ENCODE results near the gene SLC51A. TPM values are rescaled to one million over a fixed set of nuclear protein-coding genes. Genes with fewer than 3 reads are reported as not detected.
"Not testable (repeated sequence)": the region's sequence is repeated elsewhere in the genome, so short reads cannot be mapped to it uniquely, and the experiment has no call there.

SLC51A gene
- total and polyA plus RNA-seq, 2 donors (not counting 1 experiment from before 2014, with no cell fraction given) = not detected

- peaks cover 0 to 14% (median 0%) of the 10 kb centered on the region in 3 donors for H3K9me3 ChIP-seq (ENCODE audit: control extremely low read depth in 1 of 3, control insufficient read depth in 2 of 3, insufficient read depth in 1 of 3, low read length in 2 of 3)
- H3K27ac ChIP-seq (ENCODE audit: low read length in 2 of 2) = no peak overlapping the region
- H3K27ac Mint-ChIP-seq = no peak overlapping the region
- peaks cover 11 to 21% of the 10 kb centered on the region in 2 donors for H3K4me1 ChIP-seq (ENCODE audit: control insufficient read depth in 2 of 2, insufficient read depth in 2 of 2, low read length in 2 of 2)
- H3K4me3 Mint-ChIP-seq = peak overlapping the region; percentile 73
- no peaks in the 10 kb centered on the region for H3K9me3 Mint-ChIP-seq (ENCODE audit: insufficient read depth)
- no peak overlapping the region for H3K4me2 ChIP-seq (replicated peaks; ENCODE audit: low read depth, low read length, poor library complexity, severe bottlenecking)
- H3K4me1 Mint-ChIP-seq = peaks cover 23% of the 10 kb centered on the region
- H3K79me2 ChIP-seq (ENCODE audit: control insufficient read depth, insufficient read depth, low read length) = no peaks in the 10 kb centered on the region
- POLR2A ChIA-PET = no interaction called here
- no peaks in the 10 kb centered on the region for H3K27me3 Mint-ChIP-seq
- intact Hi-C loops (cut with micrococcal nuclease) = no loop called here
- CTCF ChIA-PET = interaction anchor here (0.7 kb wide), 1 partner anchor 621 kb away, joined by 6 read pairs; no protein-coding TSS in a partner anchor
- H2AFZ ChIP-seq (ENCODE audit: insufficient read depth, low read depth, low read length, poor library complexity, severe bottlenecking) = no peak overlapping the region
- no peak for DNase-seq
- no peaks in the 10 kb centered on the region for H3K36me3 ChIP-seq (replicated peaks in 1 of 2; ENCODE audit: control extremely low read depth in 1 of 2, control insufficient read depth in 1 of 2, extremely low read depth in 1 of 2, insufficient read depth in 2 of 2, low read length in 1 of 2)
- TF ChIP-seq EZH2 (IDR thresholded peaks at IDR 0.05; ENCODE audit: borderline replicate concordance, insufficient read depth, low read depth, low read length, poor library complexity, severe bottlenecking) = no peak
- no peak for TF ChIP-seq CTCF (IDR thresholded peaks at IDR 0.05)
- ATAC-seq (ENCODE audit: low read depth) = no peak
- 91% methylated on average over 22 of the region's 24 CpGs for WGBS (ENCODE audit: insufficient coverage)
- H3K27me3 ChIP-seq (replicated peaks in 1 of 4; ENCODE audit: control extremely low read depth in 1 of 4, control insufficient read depth in 3 of 4, insufficient read depth in 4 of 4, low read length in 3 of 4) = peaks cover 0 to 2% (median 0%) of the 10 kb centered on the region in 4 experiments
- no peak overlapping the region for H3K4me3 ChIP-seq (ENCODE audit: control extremely low read depth in 1 of 5, extremely low read depth in 1 of 5, insufficient read depth in 1 of 5, low read depth in 2 of 5, low read length in 4 of 5)
- H4K20me1 ChIP-seq (ENCODE audit: control insufficient read depth, insufficient read depth, low read length, poor library complexity, severe bottlenecking) = no peaks in the 10 kb centered on the region
- no peak overlapping the region for H3K9ac ChIP-seq (ENCODE audit: low read length)
Measured at GRCh38 chr3:196208942-196209695, 7.2 kb upstream of the SLC51A start.

- POLR2A ChIA-PET; H3K27me3 Mint-ChIP-seq; H3K4me3 Mint-ChIP-seq; DNase-seq; intact Hi-C loops (cut with micrococcal nuclease); H3K27me3 ChIP-seq (replicated peaks in 1 of 4; ENCODE audit: control extremely low read depth in 1 of 4, control insufficient read depth in 3 of 4, insufficient read depth in 4 of 4, low read length in 3 of 4); H3K36me3 ChIP-seq (replicated peaks in 1 of 2; ENCODE audit: control extremely low read depth in 1 of 2, control insufficient read depth in 1 of 2, extremely low read depth in 1 of 2, insufficient read depth in 2 of 2, low read length in 1 of 2); H3K9ac ChIP-seq (ENCODE audit: low read length); H3K9me3 Mint-ChIP-seq (ENCODE audit: insufficient read depth); ATAC-seq (ENCODE audit: low read depth); H3K4me3 ChIP-seq (ENCODE audit: control extremely low read depth in 1 of 5, extremely low read depth in 1 of 5, insufficient read depth in 1 of 5, low read depth in 2 of 5, low read length in 4 of 5); H3K79me2 ChIP-seq (ENCODE audit: control insufficient read depth, insufficient read depth, low read length); H3K27ac ChIP-seq (ENCODE audit: low read length in 2 of 2); H4K20me1 ChIP-seq (ENCODE audit: control insufficient read depth, insufficient read depth, low read length, poor library complexity, severe bottlenecking); H2AFZ ChIP-seq (ENCODE audit: insufficient read depth, low read depth, low read length, poor library complexity, severe bottlenecking); H3K4me2 ChIP-seq (replicated peaks; ENCODE audit: low read depth, low read length, poor library complexity, severe bottlenecking); H3K27ac Mint-ChIP-seq: not testable (repeated sequence)
- WGBS (ENCODE audit: insufficient coverage) = 89% methylated on average over 5 of the region's 11 CpGs
- H3K4me1 Mint-ChIP-seq = peaks cover 15% of the 10 kb centered on the region
- CTCF ChIA-PET = interaction anchor here (0.7 kb wide), 1 partner anchor 620 kb away, joined by 6 read pairs; no protein-coding TSS in a partner anchor
- Histone ChIP-seq H3K9me3 (ENCODE audit: control extremely low read depth in 1 of 3, control insufficient read depth in 2 of 3, insufficient read depth in 1 of 3, low read length in 2 of 3) (peaks cover 0 to 14% (median 0%) of the 10 kb centered on the region in 3 donors), H3K4me1 (ENCODE audit: control insufficient read depth in 2 of 2, insufficient read depth in 2 of 2, low read length in 2 of 2) (peaks cover 4 to 15% of the 10 kb centered on the region in 2 donors)
Measured at GRCh38 chr3:196209944-196210672, 6.2 kb upstream of the SLC51A start.

Data from B cell (primary cell).